Mammary epithelial cell (primary cell): Measurements from ENCODE around the gene FAM193B.

Source experiments
- CTCF ChIP-seq, 2 donors: IDR thresholded peaks in 1 of 2; conservative IDR thresholded peaks in 1 of 2; 2 replicates each; pipeline ENCODE4 v1.5.1; 2011 to 2012; ENCODE audit warnings: inconsistent platforms in 2 of 2, low read length in 2 of 2, mild to moderate bottlenecking in 2 of 2, control low read depth in 1 of 2, low read depth in 1 of 2; ENCODE audit not compliant: insufficient read depth in 1 of 2; ENCODE audit errors: extremely low read depth in 1 of 2
- EZH2 ChIP-seq: IDR thresholded peaks from 2 replicates; pipeline ENCODE4 v1.6.1; 2012; ENCODE audit warnings: low read length, inconsistent platforms, borderline replicate concordance

- TF ChIP-seq EZH2, result no peak
- TF ChIP-seq CTCF (conservative IDR thresholded peaks at IDR 0.05 in 1 of 2, IDR thresholded peaks at IDR 0.05 in 1 of 2; ENCODE audit: extremely low read depth in 1 of 2, insufficient read depth in 1 of 2, low read depth in 1 of 2, low read length in 2 of 2), result no peak
Measured at GRCh38 chr5:177476531-177477233, 77.7 kb downstream of the FAM193B start.
